HepG2 (cell line): ENCODE data around the gene FKBP8. TPM values are rescaled to one million over a fixed set of nuclear protein-coding genes. Genes with fewer than 3 reads are reported as not detected.

Experiments used
- ATF7-NPFF ChIP-seq: sonication (generic); formaldehyde crosslinking; IDR thresholded peaks from 2 replicates; pipeline ENCODE4 v1.8.1; 2023; ENCODE audit warnings: mild to moderate bottlenecking, low read depth, missing genetic modification reagents, moderate library complexity
- ETV6 ChIP-seq: sonication (generic); formaldehyde crosslinking; conservative IDR thresholded peaks from 2 replicates; pipeline ENCODE4 v1.4.0; 2020; ENCODE audit warnings: missing genetic modification reagents
- HDAC1 ChIP-seq: sonication (generic); formaldehyde crosslinking; IDR thresholded peaks from 2 replicates; pipeline ENCODE4 v1.5.1; 2020; ENCODE audit warnings: mild to moderate bottlenecking, missing genetic modification reagents
- HOMEZ ChIP-seq: IDR thresholded peaks from 2 replicates; pipeline ENCODE4 v1.6.1; 2016; ENCODE audit warnings: low read depth
- MEIS2 ChIP-seq: sonication (generic); formaldehyde crosslinking; IDR thresholded peaks from 2 replicates; pipeline ENCODE4 v1.9.0; 2021; ENCODE audit warnings: mild to moderate bottlenecking, missing genetic modification reagents
- MTF1 ChIP-seq: sonication (generic); formaldehyde crosslinking; IDR thresholded peaks from 2 replicates; pipeline ENCODE4 v1.5.0; 2020; ENCODE audit warnings: missing genetic modification reagents
- PREB ChIP-seq: sonication (generic); formaldehyde crosslinking; IDR thresholded peaks from 2 replicates; pipeline ENCODE4 v1.4.0; 2020; ENCODE audit warnings: missing genetic modification reagents
- TCF7 ChIP-seq: sonication (generic); IDR thresholded peaks from 2 replicates; pipeline ENCODE4 v1.6.1; 2016; ENCODE audit warnings: antibody characterized with exemption, low read depth
- U2AF2 ChIP-seq: fragments of 200-400 bp; formaldehyde crosslinking; IDR thresholded peaks from 2 replicates; pipeline ENCODE4 v1.6.1; 2017; ENCODE audit warnings: low read depth, mild to moderate bottlenecking, low read length
- ZFP90 ChIP-seq: sonication (generic); formaldehyde crosslinking; IDR thresholded peaks from 2 replicates; pipeline ENCODE4 v1.8.0; 2022; ENCODE audit warnings: missing genetic modification reagents, mild to moderate bottlenecking, inconsistent platforms, borderline replicate concordance
- ZNF136 ChIP-seq: sonication (generic); formaldehyde crosslinking; IDR thresholded peaks from 2 replicates; pipeline ENCODE4 v1.8.1; 2022; ENCODE audit warnings: low read depth, mild to moderate bottlenecking, moderate library complexity, missing genetic modification reagents
- ZNF180 ChIP-seq: sonication (generic); formaldehyde crosslinking; IDR thresholded peaks from 2 replicates; pipeline ENCODE4 v1.4.0; 2020; ENCODE audit warnings: low read depth, missing genetic modification reagents, borderline replicate concordance
- ZNF788 ChIP-seq: sonication (generic); formaldehyde crosslinking; IDR thresholded peaks from 2 replicates; pipeline ENCODE4 v1.5.0; 2020; ENCODE audit warnings: mild to moderate bottlenecking, missing genetic modification reagents, borderline replicate concordance
- ZZZ3 ChIP-seq: sonication (generic); formaldehyde crosslinking; IDR thresholded peaks from 2 replicates; pipeline ENCODE4 v1.4.0; 2020; ENCODE audit warnings: missing genetic modification reagents, mild to moderate bottlenecking, borderline replicate concordance
- polyA plus RNA-seq, 8 experiments: library from polyadenylated mRNA; depleted of rRNA in 3 of 8; stranded (reverse) in 7 of 8; unstranded in 1 of 8; fragments of >200 nt; fragmentation: Illumina TruSeq in 4 of 8; extraction: Trizol in 4 of 8; gene quantifications; 2 replicates each; pipeline versions ENCODE4 v1.2.1 to v1.2.3, GENCODE V29; 2011 to 2016; ENCODE audit warnings: low read depth in 4 of 8, missing spikeins in 1 of 8, mixed read lengths in 1 of 8; ENCODE audit not compliant: insufficient read depth in 1 of 8
- total RNA-seq, 5 experiments: library from RNA; depleted of rRNA; stranded (reverse); fragments of >200 nt; fragmentation: Illumina TruSeq; extraction: Trizol; gene quantifications; 2 replicates each; pipeline ENCODE4 v1.2.3, GENCODE V29; 2016; ENCODE audit warnings: low read depth in 1 of 5
- TF ChIP-seq, protein P1 (sequence below): sonication (generic); formaldehyde crosslinking; conservative IDR thresholded peaks from 2 replicates; pipeline ENCODE4 v1.8.1; 2023; ENCODE audit warnings: missing genetic modification reagents
- TF ChIP-seq, protein P2 (sequence below): sonication (generic); formaldehyde crosslinking; IDR thresholded peaks from 2 replicates; pipeline ENCODE4 v1.5.0; 2020; ENCODE audit warnings: missing genetic modification reagents
- TF ChIP-seq, protein P3 (sequence below): sonication (generic); formaldehyde crosslinking; IDR thresholded peaks from 2 replicates; pipeline ENCODE4 v1.4.0; 2020; ENCODE audit warnings: missing genetic modification reagents, borderline replicate concordance
- TF ChIP-seq, protein P4 (sequence below): sonication (generic); formaldehyde crosslinking; IDR thresholded peaks from 2 replicates; pipeline ENCODE4 v1.5.0; 2020; ENCODE audit warnings: mild to moderate bottlenecking, low read depth, missing genetic modification reagents, borderline replicate concordance

FKBP8 gene
- total and polyA plus RNA-seq, 2 of the 13 experiments (the other 11 are each of a cell fraction or from before 2014, with no cell fraction given) = 81.7 to 93.9 TPM

- TF ChIP-seq MTF1 (CRISPR knock-in tag) (peak; percentile 93; the same call in 1 of the 2 replicates), ZNF788 (CRISPR knock-in tag) (peak; percentile 98; the same call in 1 of the 2 replicates), ZFP90 (CRISPR knock-in tag) (no peak), ZNF136 (0 out of 2 replicates have a peak, but pooled peaks have one; percentile 95), PREB (CRISPR knock-in tag) (no peak), ETV6 (CRISPR knock-in tag) (peak; percentile 90), HOMEZ (peak; percentile 93), ZNF180 (CRISPR knock-in tag) (no peak), ZZZ3 (peak; percentile 79; the same call in 1 of the 2 replicates), U2AF2 (no peak), HDAC1 (CRISPR knock-in tag) (peak; percentile 100), TCF7 (peak; percentile 96), MEIS2 (peak; percentile 99), ATF7-NPFF (CRISPR knock-in tag) (peak; percentile 95)
- TF ChIP-seq, protein P1, sequence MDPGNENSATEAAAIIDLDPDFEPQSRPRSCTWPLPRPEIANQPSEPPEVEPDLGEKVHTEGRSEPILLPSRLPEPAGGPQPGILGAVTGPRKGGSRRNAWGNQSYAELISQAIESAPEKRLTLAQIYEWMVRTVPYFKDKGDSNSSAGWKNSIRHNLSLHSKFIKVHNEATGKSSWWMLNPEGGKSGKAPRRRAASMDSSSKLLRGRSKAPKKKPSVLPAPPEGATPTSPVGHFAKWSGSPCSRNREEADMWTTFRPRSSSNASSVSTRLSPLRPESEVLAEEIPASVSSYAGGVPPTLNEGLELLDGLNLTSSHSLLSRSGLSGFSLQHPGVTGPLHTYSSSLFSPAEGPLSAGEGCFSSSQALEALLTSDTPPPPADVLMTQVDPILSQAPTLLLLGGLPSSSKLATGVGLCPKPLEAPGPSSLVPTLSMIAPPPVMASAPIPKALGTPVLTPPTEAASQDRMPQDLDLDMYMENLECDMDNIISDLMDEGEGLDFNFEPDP (CRISPR knock-in tag) = no peak
- TF ChIP-seq, protein P2, sequence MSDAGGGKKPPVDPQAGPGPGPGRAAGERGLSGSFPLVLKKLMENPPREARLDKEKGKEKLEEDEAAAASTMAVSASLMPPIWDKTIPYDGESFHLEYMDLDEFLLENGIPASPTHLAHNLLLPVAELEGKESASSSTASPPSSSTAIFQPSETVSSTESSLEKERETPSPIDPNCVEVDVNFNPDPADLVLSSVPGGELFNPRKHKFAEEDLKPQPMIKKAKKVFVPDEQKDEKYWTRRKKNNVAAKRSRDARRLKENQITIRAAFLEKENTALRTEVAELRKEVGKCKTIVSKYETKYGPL (CRISPR knock-in tag) = no peak
- TF ChIP-seq, protein P3, sequence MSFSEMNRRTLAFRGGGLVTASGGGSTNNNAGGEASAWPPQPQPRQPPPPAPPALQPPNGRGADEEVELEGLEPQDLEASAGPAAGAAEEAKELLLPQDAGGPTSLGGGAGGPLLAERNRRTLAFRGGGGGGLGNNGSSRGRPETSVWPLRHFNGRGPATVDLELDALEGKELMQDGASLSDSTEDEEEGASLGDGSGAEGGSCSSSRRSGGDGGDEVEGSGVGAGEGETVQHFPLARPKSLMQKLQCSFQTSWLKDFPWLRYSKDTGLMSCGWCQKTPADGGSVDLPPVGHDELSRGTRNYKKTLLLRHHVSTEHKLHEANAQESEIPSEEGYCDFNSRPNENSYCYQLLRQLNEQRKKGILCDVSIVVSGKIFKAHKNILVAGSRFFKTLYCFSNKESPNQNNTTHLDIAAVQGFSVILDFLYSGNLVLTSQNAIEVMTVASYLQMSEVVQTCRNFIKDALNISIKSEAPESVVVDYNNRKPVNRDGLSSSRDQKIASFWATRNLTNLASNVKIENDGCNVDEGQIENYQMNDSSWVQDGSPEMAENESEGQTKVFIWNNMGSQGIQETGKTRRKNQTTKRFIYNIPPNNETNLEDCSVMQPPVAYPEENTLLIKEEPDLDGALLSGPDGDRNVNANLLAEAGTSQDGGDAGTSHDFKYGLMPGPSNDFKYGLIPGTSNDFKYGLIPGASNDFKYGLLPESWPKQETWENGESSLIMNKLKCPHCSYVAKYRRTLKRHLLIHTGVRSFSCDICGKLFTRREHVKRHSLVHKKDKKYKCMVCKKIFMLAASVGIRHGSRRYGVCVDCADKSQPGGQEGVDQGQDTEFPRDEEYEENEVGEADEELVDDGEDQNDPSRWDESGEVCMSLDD (CRISPR knock-in tag) = peak; percentile 56; the same call in 1 of the 2 replicates
- TF ChIP-seq, protein P4, sequence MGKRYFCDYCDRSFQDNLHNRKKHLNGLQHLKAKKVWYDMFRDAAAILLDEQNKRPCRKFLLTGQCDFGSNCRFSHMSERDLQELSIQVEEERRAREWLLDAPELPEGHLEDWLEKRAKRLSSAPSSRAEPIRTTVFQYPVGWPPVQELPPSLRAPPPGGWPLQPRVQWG (CRISPR knock-in tag) = no peak
Measured at GRCh38 chr19:18514800-18515682, 28.3 kb downstream of the FKBP8 start (continued).
